WTC11 (cell line): ENCODE results near the gene KLRF2. TPM values are rescaled to one million over a fixed set of nuclear protein-coding genes. Genes with fewer than 3 reads are reported as not detected.

Experiments
- ATAC-seq: fragments of 200-7000 bp; cut with Tn5 transposase; 2 replicates; pipeline ENCODE4 v1.10.0; 2021; ENCODE audit warnings: mild to moderate bottlenecking, moderate library complexity
- CTCF ChIA-PET: fragments of 300-600 bp; sonication (Branson Sonifier 250); formaldehyde crosslinking; loops from one replicate; lab custom pipeline; 2021; ENCODE audit warnings: antibody characterized with exemption; lab: Charles Lee
- POLR2A ChIA-PET: fragments of 350-600 bp; sonication (Branson Sonifier 250); formaldehyde crosslinking; loops from one replicate; lab custom pipeline; 2021; ENCODE audit warnings: antibody characterized with exemption; lab: Charles Lee
- DNase-seq: peaks from one replicate; pipeline ENCODE4 v3.0.0; 2021; ENCODE audit warnings: low spot score
- H3K27ac Mint-ChIP-seq: 2 replicates; pipeline ENCODE4 v1.8.0; 2021; ENCODE audit warnings: mixed read lengths
- H3K27me3 Mint-ChIP-seq: 2 replicates; pipeline ENCODE4 v1.8.0; 2021; ENCODE audit warnings: low read depth, mild to moderate bottlenecking, moderate library complexity, mixed read lengths
- H3K36me3 Mint-ChIP-seq: 2 replicates; pipeline ENCODE4 v1.8.0; 2021; ENCODE audit warnings: mixed read lengths
- H3K4me1 Mint-ChIP-seq: 2 replicates; pipeline ENCODE4 v1.8.0; 2022; ENCODE audit warnings: mixed read lengths
- H3K4me3 Mint-ChIP-seq: 2 replicates; pipeline ENCODE4 v1.8.0; 2021; ENCODE audit warnings: mild to moderate bottlenecking, moderate library complexity, mixed read lengths
- H3K9me3 Mint-ChIP-seq: 2 replicates; pipeline ENCODE4 v1.8.0; 2021; ENCODE audit warnings: mixed read lengths
- ATF1 ChIP-seq: sonication (generic); formaldehyde crosslinking; IDR thresholded peaks from 2 replicates; pipeline ENCODE4 v1.8.1; 2023; ENCODE audit warnings: mild to moderate bottlenecking, moderate library complexity, missing genetic modification reagents
- ETV6 ChIP-seq: sonication (generic); formaldehyde crosslinking; IDR thresholded peaks from 2 replicates; pipeline ENCODE4 v1.8.1; 2022; ENCODE audit warnings: mild to moderate bottlenecking, missing genetic modification reagents
- FOXK1 ChIP-seq: sonication (generic); formaldehyde crosslinking; IDR thresholded peaks from 2 replicates; pipeline ENCODE4 v1.8.0; 2022; ENCODE audit warnings: mild to moderate bottlenecking, moderate library complexity, missing genetic modification reagents
- MXD4 ChIP-seq: fragments of 250-450 bp; sonication (Bioruptor Pico); IDR thresholded peaks from 2 replicates; pipeline ENCODE4 v1.8.0; 2021; ENCODE audit warnings: mild to moderate bottlenecking, moderate library complexity, borderline replicate concordance
- NFE2L1 ChIP-seq: sonication (generic); formaldehyde crosslinking; IDR thresholded peaks from 2 replicates; pipeline ENCODE4 v1.8.1; 2023; ENCODE audit warnings: missing genetic modification reagents
- SMAD4 ChIP-seq: sonication (generic); formaldehyde crosslinking; IDR thresholded peaks from 2 replicates; pipeline ENCODE4 v1.8.0; 2022; ENCODE audit warnings: mild to moderate bottlenecking, missing genetic modification reagents
- SOX15 ChIP-seq: fragments of 250-450 bp; sonication (Bioruptor Pico); IDR thresholded peaks from 2 replicates; pipeline ENCODE4 v1.9.0; 2021; ENCODE audit warnings: mild to moderate bottlenecking
- SP1 ChIP-seq: sonication (generic); formaldehyde crosslinking; conservative IDR thresholded peaks from 2 replicates; pipeline ENCODE4 v1.8.1; 2022; ENCODE audit warnings: missing genetic modification reagents
- TEAD4 ChIP-seq: sonication (generic); formaldehyde crosslinking; IDR thresholded peaks from 2 replicates; pipeline ENCODE4 v1.8.0; 2022; ENCODE audit warnings: mild to moderate bottlenecking, missing genetic modification reagents
- ZNF232 ChIP-seq: sonication (generic); formaldehyde crosslinking; IDR thresholded peaks from 2 replicates; pipeline ENCODE4 v1.8.0; 2022; ENCODE audit warnings: mild to moderate bottlenecking, missing genetic modification reagents
- ZNF317 ChIP-seq: sonication (generic); formaldehyde crosslinking; IDR thresholded peaks from 2 replicates; pipeline ENCODE4 v1.8.1; 2023; ENCODE audit warnings: low read depth, mild to moderate bottlenecking, moderate library complexity, missing genetic modification reagents, borderline replicate concordance
- ZNF423 ChIP-seq: fragments of 250-450 bp; sonication (Bioruptor Pico); IDR thresholded peaks from 2 replicates; pipeline ENCODE4 v2.1.2; 2022; ENCODE audit warnings: mild to moderate bottlenecking, moderate library complexity
- total RNA-seq: library from RNA; stranded (reverse); gene quantifications from 3 replicates; pipeline ENCODE4 v1.2.3, GENCODE V29; 2021
- TF ChIP-seq, protein P1 (sequence below): fragments of 250-450 bp; sonication (Bioruptor Pico); IDR thresholded peaks from 2 replicates; pipeline ENCODE4 v1.9.0; 2021; ENCODE audit warnings: mild to moderate bottlenecking, borderline replicate concordance
- TF ChIP-seq, protein P2 (sequence below): sonication (generic); formaldehyde crosslinking; IDR thresholded peaks from 2 replicates; pipeline ENCODE4 v1.8.1; 2022; ENCODE audit warnings: low read depth, missing genetic modification reagents, borderline replicate concordance
- TF ChIP-seq, protein P3 (sequence below): fragments of 250-450 bp; sonication (Bioruptor Pico); IDR thresholded peaks from 2 replicates; pipeline ENCODE4 v1.9.0; 2021; ENCODE audit warnings: mild to moderate bottlenecking

The KLRF2 gene
- total RNA-seq, 1 experiment from 2014 or later, result not detected

DNA sequence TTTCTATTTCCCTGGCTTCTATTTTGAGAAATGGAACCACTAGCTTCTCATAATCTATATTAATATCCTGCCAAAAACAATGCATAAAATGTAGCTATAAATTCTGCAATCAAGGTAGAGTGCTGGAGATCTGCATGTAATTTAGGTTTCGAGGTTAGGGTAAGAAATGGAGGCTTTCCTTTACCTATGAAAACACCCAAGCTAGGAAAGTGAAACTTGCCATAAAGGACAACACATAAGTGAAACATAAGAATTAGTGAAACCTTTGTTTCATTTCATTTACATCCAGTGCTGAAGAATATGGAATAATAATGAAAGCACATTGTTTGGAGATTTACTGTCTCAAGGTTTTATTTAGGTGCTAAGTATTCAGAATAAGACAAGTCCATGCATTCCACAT lies 41.1 kb downstream of the KLRF2 start (continued):
- TF ChIP-seq, protein P1, sequence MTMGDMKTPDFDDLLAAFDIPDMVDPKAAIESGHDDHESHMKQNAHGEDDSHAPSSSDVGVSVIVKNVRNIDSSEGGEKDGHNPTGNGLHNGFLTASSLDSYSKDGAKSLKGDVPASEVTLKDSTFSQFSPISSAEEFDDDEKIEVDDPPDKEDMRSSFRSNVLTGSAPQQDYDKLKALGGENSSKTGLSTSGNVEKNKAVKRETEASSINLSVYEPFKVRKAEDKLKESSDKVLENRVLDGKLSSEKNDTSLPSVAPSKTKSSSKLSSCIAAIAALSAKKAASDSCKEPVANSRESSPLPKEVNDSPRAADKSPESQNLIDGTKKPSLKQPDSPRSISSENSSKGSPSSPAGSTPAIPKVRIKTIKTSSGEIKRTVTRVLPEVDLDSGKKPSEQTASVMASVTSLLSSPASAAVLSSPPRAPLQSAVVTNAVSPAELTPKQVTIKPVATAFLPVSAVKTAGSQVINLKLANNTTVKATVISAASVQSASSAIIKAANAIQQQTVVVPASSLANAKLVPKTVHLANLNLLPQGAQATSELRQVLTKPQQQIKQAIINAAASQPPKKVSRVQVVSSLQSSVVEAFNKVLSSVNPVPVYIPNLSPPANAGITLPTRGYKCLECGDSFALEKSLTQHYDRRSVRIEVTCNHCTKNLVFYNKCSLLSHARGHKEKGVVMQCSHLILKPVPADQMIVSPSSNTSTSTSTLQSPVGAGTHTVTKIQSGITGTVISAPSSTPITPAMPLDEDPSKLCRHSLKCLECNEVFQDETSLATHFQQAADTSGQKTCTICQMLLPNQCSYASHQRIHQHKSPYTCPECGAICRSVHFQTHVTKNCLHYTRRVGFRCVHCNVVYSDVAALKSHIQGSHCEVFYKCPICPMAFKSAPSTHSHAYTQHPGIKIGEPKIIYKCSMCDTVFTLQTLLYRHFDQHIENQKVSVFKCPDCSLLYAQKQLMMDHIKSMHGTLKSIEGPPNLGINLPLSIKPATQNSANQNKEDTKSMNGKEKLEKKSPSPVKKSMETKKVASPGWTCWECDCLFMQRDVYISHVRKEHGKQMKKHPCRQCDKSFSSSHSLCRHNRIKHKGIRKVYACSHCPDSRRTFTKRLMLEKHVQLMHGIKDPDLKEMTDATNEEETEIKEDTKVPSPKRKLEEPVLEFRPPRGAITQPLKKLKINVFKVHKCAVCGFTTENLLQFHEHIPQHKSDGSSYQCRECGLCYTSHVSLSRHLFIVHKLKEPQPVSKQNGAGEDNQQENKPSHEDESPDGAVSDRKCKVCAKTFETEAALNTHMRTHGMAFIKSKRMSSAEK (CRISPR knock-in tag), result no peak
- TF ChIP-seq FOXK1 (no peak), TEAD4 (CRISPR knock-in tag) (no peak), ATF1 (CRISPR knock-in tag) (no peak)
- TF ChIP-seq, protein P2, sequence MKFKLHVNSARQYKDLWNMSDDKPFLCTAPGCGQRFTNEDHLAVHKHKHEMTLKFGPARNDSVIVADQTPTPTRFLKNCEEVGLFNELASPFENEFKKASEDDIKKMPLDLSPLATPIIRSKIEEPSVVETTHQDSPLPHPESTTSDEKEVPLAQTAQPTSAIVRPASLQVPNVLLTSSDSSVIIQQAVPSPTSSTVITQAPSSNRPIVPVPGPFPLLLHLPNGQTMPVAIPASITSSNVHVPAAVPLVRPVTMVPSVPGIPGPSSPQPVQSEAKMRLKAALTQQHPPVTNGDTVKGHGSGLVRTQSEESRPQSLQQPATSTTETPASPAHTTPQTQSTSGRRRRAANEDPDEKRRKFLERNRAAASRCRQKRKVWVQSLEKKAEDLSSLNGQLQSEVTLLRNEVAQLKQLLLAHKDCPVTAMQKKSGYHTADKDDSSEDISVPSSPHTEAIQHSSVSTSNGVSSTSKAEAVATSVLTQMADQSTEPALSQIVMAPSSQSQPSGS (CRISPR knock-in tag), result no peak

DNA sequence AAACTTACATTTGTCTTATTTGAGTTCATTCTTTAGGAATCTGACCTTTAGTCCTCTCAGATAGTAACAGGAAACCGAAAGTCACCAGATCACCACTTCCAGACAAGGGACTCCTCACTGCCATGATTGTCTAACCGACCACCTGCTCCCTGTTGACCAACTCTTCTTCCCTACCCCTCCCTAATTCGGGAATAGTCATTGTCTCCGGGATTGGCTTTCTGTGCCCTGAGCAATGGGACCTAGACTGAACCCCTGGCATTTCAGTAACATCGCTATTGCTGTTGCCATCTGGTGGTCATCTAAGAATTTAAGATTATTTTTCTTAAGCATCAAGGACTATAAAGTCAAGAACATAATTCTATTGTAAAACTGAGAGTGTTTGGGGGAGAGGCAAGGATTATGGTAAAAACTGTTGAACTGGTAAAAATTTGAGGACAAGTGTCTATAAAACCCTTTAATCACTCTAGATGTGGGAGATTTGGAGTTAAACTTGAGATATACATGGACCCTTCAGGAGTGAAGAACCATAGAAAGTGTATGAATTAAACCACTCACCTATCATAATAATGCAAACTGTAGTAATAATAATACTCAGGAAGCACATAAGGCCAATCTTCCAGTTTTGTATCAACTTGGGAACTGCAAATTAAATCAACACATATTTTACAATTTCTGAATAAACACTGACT lies 44.6 kb downstream of the KLRF2 start:
- ATAC-seq (peak; percentile 97), DNase-seq (peak; percentile 25)
- Mint-ChIP-seq H3K27ac (no peak overlapping the region), H3K4me3 (no peak overlapping the region), H3K4me1 (peaks cover 2% of the 10 kb centered on the region; the same call in 1 of the 2 replicates), H3K36me3 (no peaks in the 10 kb centered on the region), H3K27me3 (no peaks in the 10 kb centered on the region), H3K9me3 (peaks cover 5% of the 10 kb centered on the region; the same call in 1 of the 2 replicates)
- ChIA-PET POLR2A (no interaction called here), CTCF (interaction anchor here (1.0 to 2.8 kb wide), 3 partner anchors 14 to 112 kb away, joined by 3 to 16 read pairs (median 3); no protein-coding TSS in a partner anchor)
- TF ChIP-seq NFE2L1 (CRISPR knock-in tag) (no peak), SMAD4 (CRISPR knock-in tag) (no peak), ZNF423 (CRISPR knock-in tag) (no peak)
- TF ChIP-seq, protein P3, sequence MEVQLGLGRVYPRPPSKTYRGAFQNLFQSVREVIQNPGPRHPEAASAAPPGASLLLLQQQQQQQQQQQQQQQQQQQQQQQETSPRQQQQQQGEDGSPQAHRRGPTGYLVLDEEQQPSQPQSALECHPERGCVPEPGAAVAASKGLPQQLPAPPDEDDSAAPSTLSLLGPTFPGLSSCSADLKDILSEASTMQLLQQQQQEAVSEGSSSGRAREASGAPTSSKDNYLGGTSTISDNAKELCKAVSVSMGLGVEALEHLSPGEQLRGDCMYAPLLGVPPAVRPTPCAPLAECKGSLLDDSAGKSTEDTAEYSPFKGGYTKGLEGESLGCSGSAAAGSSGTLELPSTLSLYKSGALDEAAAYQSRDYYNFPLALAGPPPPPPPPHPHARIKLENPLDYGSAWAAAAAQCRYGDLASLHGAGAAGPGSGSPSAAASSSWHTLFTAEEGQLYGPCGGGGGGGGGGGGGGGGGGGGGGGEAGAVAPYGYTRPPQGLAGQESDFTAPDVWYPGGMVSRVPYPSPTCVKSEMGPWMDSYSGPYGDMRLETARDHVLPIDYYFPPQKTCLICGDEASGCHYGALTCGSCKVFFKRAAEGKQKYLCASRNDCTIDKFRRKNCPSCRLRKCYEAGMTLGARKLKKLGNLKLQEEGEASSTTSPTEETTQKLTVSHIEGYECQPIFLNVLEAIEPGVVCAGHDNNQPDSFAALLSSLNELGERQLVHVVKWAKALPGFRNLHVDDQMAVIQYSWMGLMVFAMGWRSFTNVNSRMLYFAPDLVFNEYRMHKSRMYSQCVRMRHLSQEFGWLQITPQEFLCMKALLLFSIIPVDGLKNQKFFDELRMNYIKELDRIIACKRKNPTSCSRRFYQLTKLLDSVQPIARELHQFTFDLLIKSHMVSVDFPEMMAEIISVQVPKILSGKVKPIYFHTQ (CRISPR knock-in tag), result no peak

DNA sequence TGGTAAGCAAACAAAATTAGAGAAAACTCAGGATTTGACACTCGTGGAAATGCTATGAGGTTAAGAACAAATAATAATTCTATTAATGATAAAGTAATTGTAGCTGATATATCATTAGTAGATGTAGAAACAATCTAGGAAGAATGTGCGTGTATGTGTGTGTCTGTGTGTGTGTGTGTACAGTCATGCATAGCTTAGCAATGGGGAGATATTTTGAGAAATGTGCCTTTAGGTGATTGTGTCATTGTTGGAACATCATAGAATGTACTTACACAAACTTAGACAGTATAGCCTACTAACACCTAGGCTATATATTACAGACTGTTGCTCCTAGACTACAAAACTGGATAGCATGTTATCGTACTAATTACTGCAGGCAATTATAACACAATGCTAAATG lies 45.6 kb downstream of the KLRF2 start:
- DNase-seq (no peak), ATAC-seq (no peak)
- Mint-ChIP-seq H3K27ac (no peak overlapping the region), H3K9me3 (0 out of 2 replicates have a peak, but pooled peaks cover 4% of the 10 kb centered on the region), H3K36me3 (no peaks in the 10 kb centered on the region), H3K4me1 (peaks cover 2% of the 10 kb centered on the region; the same call in 1 of the 2 replicates), H3K4me3 (no peak overlapping the region), H3K27me3 (no peaks in the 10 kb centered on the region)
- TF ChIP-seq ZNF232 (CRISPR knock-in tag), result no peak
- no peak for TF ChIP-seq SP1 (CRISPR knock-in tag)
- TF ChIP-seq SOX15 (CRISPR knock-in tag), result no peak
- no peak for TF ChIP-seq ZNF317
- no peak for TF ChIP-seq MXD4 (CRISPR knock-in tag)
- TF ChIP-seq ETV6 (CRISPR knock-in tag), result no peak
- ChIA-PET POLR2A (no interaction called here), CTCF (interaction anchor here (1.2 to 2.8 kb wide), 3 partner anchors 13 to 176 kb away, joined by 3 to 16 read pairs (median 4); no protein-coding TSS in a partner anchor)
